Testis (tissue), 2 donors: ENCODE data around the gene MEF2C.
A peak's percentile ranks its signal among the peaks of the same experiment; 100 is the strongest.

Source experiments
- CTCF ChIP-seq, 3 experiments: fragments of 450-650 bp in 2 of 3; fragments of 200-600 bp in 1 of 3; sonication (generic) in 1 of 3; IDR thresholded peaks; one replicate each; pipeline ENCODE4 v1.5.1; 2016 to 2019; ENCODE audit warnings: antibody characterized with exemption in 3 of 3, mild to moderate bottlenecking in 2 of 3, moderate library complexity in 1 of 3
- POLR2A ChIP-seq: fragments of 450-650 bp; IDR thresholded peaks from one replicate; pipeline ENCODE4 v1.6.1; 2017; ENCODE audit warnings: antibody characterized with exemption, mild to moderate bottlenecking, moderate library complexity

GRCh38 chr5:88829054-88829453, 53.9 kb downstream of the MEF2C start:
- TF ChIP-seq CTCF (IDR thresholded peaks at IDR 0.05) (peak in 2 of 3 experiments; percentile 16 to 36), POLR2A (no peak)
